Measurements from ENCODE around the gene CLCN7.

CLCN7 gene

GRCh38 chr16:1474796-1475551 is at the start of gene CLCN7:
Gene CLCN7, minus strand, starts transcription at chr16:1475028. Its CDS starts 54 bp downstream, at chr16:1474974.
- peak; percentile 86 for DNase-seq (ENCODE audit: low read depth)

- no peak for DNase-seq (ENCODE audit: low read depth)
These were observed 49.5 kb upstream of the CLCN7 start for GRCh38 chr16:1524366-1524765.

GRCh38 chr16:1523581-1524245 is 48.9 kb upstream of the CLCN7 start:
- no peak for DNase-seq (ENCODE audit: low read depth)

GRCh38 chr16:1520461-1520860 is 45.6 kb upstream of the CLCN7 start:
- DNase-seq (ENCODE audit: low read depth) = no peak

- DNase-seq (ENCODE audit: low read depth) = no peak
These were observed 45.0 kb upstream of the CLCN7 start for GRCh38 chr16:1519831-1520230.

GRCh38 chr16:1518626-1519135 is 43.9 kb upstream of the CLCN7 start:
- DNase-seq (ENCODE audit: low read depth) = no peak

- DNase-seq (ENCODE audit: low read depth) = no peak
These were observed 39.7 kb upstream of the CLCN7 start for GRCh38 chr16:1514507-1514906.

- no peak for DNase-seq (ENCODE audit: low read depth)
These were observed 37.9 kb upstream of the CLCN7 start for GRCh38 chr16:1512774-1513173.

GRCh38 chr16:1511662-1512569 is 37.1 kb upstream of the CLCN7 start:
- no peak for DNase-seq (ENCODE audit: low read depth)

GRCh38 chr16:1510941-1511351 is 36.1 kb upstream of the CLCN7 start:
- no peak for DNase-seq (ENCODE audit: low read depth)

- DNase-seq (ENCODE audit: low read depth) = no peak
These were observed 35.4 kb upstream of the CLCN7 start for GRCh38 chr16:1510272-1510671.

GRCh38 chr16:1509307-1510221 is 34.7 kb upstream of the CLCN7 start:
- DNase-seq (ENCODE audit: low read depth) = no peak

GRCh38 chr16:1508494-1509187 is 33.8 kb upstream of the CLCN7 start:
- no peak for DNase-seq (ENCODE audit: low read depth)

GRCh38 chr16:1506494-1507213 is 31.8 kb upstream of the CLCN7 start:
- no peak for DNase-seq (ENCODE audit: low read depth)

- DNase-seq (ENCODE audit: low read depth) = no peak
These were observed 31.1 kb upstream of the CLCN7 start for GRCh38 chr16:1505912-1506311.

GRCh38 chr16:1505073-1505844 is 30.4 kb upstream of the CLCN7 start:
- no peak for DNase-seq (ENCODE audit: low read depth)

- DNase-seq (ENCODE audit: low read depth) = no peak
These were observed 28.5 kb upstream of the CLCN7 start for GRCh38 chr16:1503110-1503955.

Data from stimulated activated CD8-positive, alpha-beta memory T cell treated with anti-CD3 and anti-CD28 coated beads, Interleukin-15, amount 100 ng/mL, for 24 hours (primary cell).